CD4-positive, alpha-beta T cell (primary cell): ENCODE measurements around the gene FOXJ3. TPM values are rescaled to one million over a fixed set of nuclear protein-coding genes. Genes with fewer than 3 reads are reported as not detected.
"Not testable (repeated sequence)": the region's sequence is repeated elsewhere in the genome, so short reads cannot be mapped to it uniquely, and the experiment has no call there.

ENCODE experiments used
- ATAC-seq: fragments of 200-7000 bp; cut with Tn5 transposase; one replicate; pipeline ENCODE4 v1.10.0; 2022; ENCODE audit warnings: mild to moderate bottlenecking; ENCODE audit not compliant: poor library complexity
- CTCF ChIA-PET: fragments of 350-600 bp; sonication (Branson Sonifier 250); formaldehyde crosslinking; loops from one replicate; lab custom pipeline; 2021; ENCODE audit warnings: antibody characterized with exemption, inconsistent platforms; lab: Charles Lee
- POLR2A ChIA-PET: fragments of 350-600 bp; sonication (Branson Sonifier 250); formaldehyde crosslinking; loops from one replicate; lab custom pipeline; 2021; ENCODE audit warnings: antibody characterized with exemption, inconsistent platforms; lab: Charles Lee
- DNase-seq, 14 experiments: peaks; one replicate each; pipeline ENCODE4 v3.0.0-alpha.2; 2013 to 2020; ENCODE audit warnings: mixed read lengths in 2 of 14
- H3K27ac ChIP-seq, 2 donors: one replicate each; pipeline versions ENCODE4 v1.5.1 to v1.7.0; 2013; ENCODE audit warnings: low read length in 2 of 2, low read depth in 1 of 2, mild to moderate bottlenecking in 1 of 2
- H3K27me3 ChIP-seq, 2 experiments: 1 replicate in 1 of 2; 2 replicates in 1 of 2; pipeline versions ENCODE4 v1.6.1 to v1.7.0; 2013; ENCODE audit warnings: low read length in 2 of 2, control low read depth in 1 of 2, mild to moderate bottlenecking in 1 of 2, moderate library complexity in 1 of 2; ENCODE audit not compliant: insufficient read depth in 2 of 2, control insufficient read depth in 1 of 2
- H3K36me3 ChIP-seq: one replicate; pipeline ENCODE4 v1.6.1; 2013; ENCODE audit warnings: low read length, control low read depth; ENCODE audit not compliant: insufficient read depth
- H3K4me1 ChIP-seq: one replicate; pipeline ENCODE4 v1.6.1; 2013; ENCODE audit warnings: low read length, control low read depth; ENCODE audit not compliant: insufficient read depth
- H3K4me3 ChIP-seq: one replicate; pipeline ENCODE4 v1.5.1; 2013; ENCODE audit warnings: mild to moderate bottlenecking, low read length, moderate library complexity
- H3K9me3 ChIP-seq, 2 experiments: 1 replicate in 1 of 2; 2 replicates in 1 of 2; pipeline versions ENCODE4 v1.6.1 to v1.7.0; 2013; ENCODE audit warnings: low read length in 2 of 2, mild to moderate bottlenecking in 2 of 2, control low read depth in 1 of 2, moderate library complexity in 1 of 2; ENCODE audit not compliant: control insufficient read depth in 1 of 2, insufficient read depth in 1 of 2
- H3K27ac Mint-ChIP-seq: one replicate; pipeline ENCODE4 v1.8.0; 2020; ENCODE audit warnings: mixed read lengths
- H3K27me3 Mint-ChIP-seq: one replicate; pipeline ENCODE4 v1.8.0; 2021; ENCODE audit warnings: mixed read lengths
- H3K36me3 Mint-ChIP-seq: one replicate; pipeline ENCODE4 v1.8.0; 2021; ENCODE audit warnings: low read depth, mixed read lengths
- H3K4me1 Mint-ChIP-seq: one replicate; pipeline ENCODE4 v1.8.0; 2021; ENCODE audit warnings: low read depth, mixed read lengths
- H3K4me3 Mint-ChIP-seq: one replicate; pipeline ENCODE4 v1.8.0; 2020; ENCODE audit warnings: mild to moderate bottlenecking, mixed read lengths
- H3K9me3 Mint-ChIP-seq: one replicate; pipeline ENCODE4 v1.8.0; 2020; ENCODE audit warnings: mixed read lengths
- CTCF ChIP-seq: fragments of 200-600 bp; IDR thresholded peaks from one replicate; pipeline ENCODE4 v1.8.0; 2022; ENCODE audit warnings: antibody characterized with exemption, mild to moderate bottlenecking
- intact Hi-C, 2 experiments: fragments of 100-400 bp; cut with DNase I in 1 of 2; cut with micrococcal nuclease in 1 of 2; formaldehyde crosslinking; loops; one replicate each; pipeline versions ENCODE4 v1.15.1 to v1.9.0; 2023 to 2025; cut with DNase I, micrococcal nuclease
- total RNA-seq, 174 experiments: library from RNA in 2 of 174; stranded (reverse) in 2 of 174; gene quantifications; one replicate each; pipeline ENCODE4 v1.2.3 and lab custom pipeline; 2021 to 2026

Gene FOXJ3
- total RNA-seq, 2 experiments from 2014 or later: 73.1 to 74.9 TPM

- H3K9me3 ChIP-seq: peaks cover 9 to 16% of the 10 kb centered on the region in 2 experiments
- CTCF ChIA-PET: no interaction called here
- Mint-ChIP-seq H3K4me3 (no peak overlapping the region), H3K27ac (no peak overlapping the region), H3K9me3 (peaks cover 9% of the 10 kb centered on the region), H3K27me3 (no peaks in the 10 kb centered on the region), H3K4me1 (peaks cover 19% of the 10 kb centered on the region), H3K36me3 (peaks cover 93% of the 10 kb centered on the region)
- H3K27me3 ChIP-seq: no peaks in the 10 kb centered on the region
- ATAC-seq (no peak), DNase-seq (no peak)
- H3K27ac ChIP-seq: no peak overlapping the region
- no peak overlapping the region for H3K4me3 ChIP-seq
- POLR2A ChIA-PET: no interaction called here
- no peak for TF ChIP-seq CTCF
- peaks cover 18% of the 10 kb centered on the region for H3K4me1 ChIP-seq
- H3K36me3 ChIP-seq: peaks cover 30% of the 10 kb centered on the region
- intact Hi-C loops: no loop called here
These were observed 123.8 kb downstream of the FOXJ3 start for GRCh38 chr1:42211224-42211623.

GRCh38 chr1:42210421-42211133, 124.5 kb downstream of the FOXJ3 start:
- Mint-ChIP-seq H3K27ac (no peak overlapping the region), H3K27me3 (no peaks in the 10 kb centered on the region), H3K4me3 (no peak overlapping the region), H3K4me1 (peaks cover 19% of the 10 kb centered on the region), H3K9me3 (peaks cover 9% of the 10 kb centered on the region), H3K36me3 (peaks cover 93% of the 10 kb centered on the region)
- ATAC-seq (no peak), DNase-seq (no peak)
- Histone ChIP-seq H3K36me3 (peaks cover 30% of the 10 kb centered on the region), H3K4me1 (peaks cover 18% of the 10 kb centered on the region), H3K27ac (no peak overlapping the region), H3K27me3 (no peaks in the 10 kb centered on the region), H3K9me3 (peaks cover 6 to 16% of the 10 kb centered on the region in 2 experiments), H3K4me3 (no peak overlapping the region)
- ChIA-PET POLR2A (no interaction called here), CTCF (no interaction called here)
- intact Hi-C loops: no loop called here
- TF ChIP-seq CTCF: no peak

GRCh38 chr1:42209526-42210251, 125.3 kb downstream of the FOXJ3 start:
- intact Hi-C loops: no loop called here
- ChIA-PET POLR2A (no interaction called here), CTCF (no interaction called here)
- H3K36me3 Mint-ChIP-seq: peaks cover 93% of the 10 kb centered on the region
- H3K4me3 Mint-ChIP-seq: no peak overlapping the region
- H3K4me1 ChIP-seq: peaks cover 18% of the 10 kb centered on the region
- peaks cover 7% of the 10 kb centered on the region for H3K9me3 Mint-ChIP-seq
- DNase-seq: no peak
- H3K4me1 Mint-ChIP-seq: peaks cover 19% of the 10 kb centered on the region
- no peaks in the 10 kb centered on the region for H3K27me3 ChIP-seq
- H3K27ac ChIP-seq: no peak overlapping the region
- no peak for TF ChIP-seq CTCF
- no peak overlapping the region for H3K4me3 ChIP-seq
- H3K9me3 ChIP-seq: peaks cover 6 to 12% of the 10 kb centered on the region in 2 experiments
- H3K27me3 Mint-ChIP-seq: no peaks in the 10 kb centered on the region
- no peak overlapping the region for H3K27ac Mint-ChIP-seq
- peaks cover 27% of the 10 kb centered on the region for H3K36me3 ChIP-seq
- no peak for ATAC-seq

- POLR2A ChIA-PET: interaction anchor here (0.8 kb wide), 1 partner anchor 19 kb away, joined by 3 read pairs; no protein-coding TSS in a partner anchor
- ATAC-seq, DNase-seq, H3K27ac Mint-ChIP-seq, H3K4me3 ChIP-seq, H3K9me3 Mint-ChIP-seq, CTCF ChIA-PET, H3K27ac ChIP-seq, intact Hi-C loops, H3K27me3 Mint-ChIP-seq, H3K27me3 ChIP-seq, H3K4me3 Mint-ChIP-seq: not testable (repeated sequence)
- H3K4me1 ChIP-seq: peaks cover 18% of the 10 kb centered on the region
- peaks cover 19% of the 10 kb centered on the region for H3K4me1 Mint-ChIP-seq
- peaks cover 32% of the 10 kb centered on the region for H3K36me3 ChIP-seq
- H3K36me3 Mint-ChIP-seq: peaks cover 95% of the 10 kb centered on the region
- H3K9me3 ChIP-seq: peaks cover 2 to 14% of the 10 kb centered on the region in 2 experiments
These were observed 128.1 kb downstream of the FOXJ3 start for GRCh38 chr1:42206930-42207329.
